Measurements from ENCODE around the gene CFD. TPM values are rescaled to one million over a fixed set of nuclear protein-coding genes. Genes with fewer than 3 reads are reported as not detected.

CFD gene
- total and polyA plus RNA-seq, 10 of the 15 experiments (the other 5 are each of a cell fraction or from before 2014, with no cell fraction given), result 0.05 to 1.1 (median 0.38) TPM; not detected in 4

DNA sequence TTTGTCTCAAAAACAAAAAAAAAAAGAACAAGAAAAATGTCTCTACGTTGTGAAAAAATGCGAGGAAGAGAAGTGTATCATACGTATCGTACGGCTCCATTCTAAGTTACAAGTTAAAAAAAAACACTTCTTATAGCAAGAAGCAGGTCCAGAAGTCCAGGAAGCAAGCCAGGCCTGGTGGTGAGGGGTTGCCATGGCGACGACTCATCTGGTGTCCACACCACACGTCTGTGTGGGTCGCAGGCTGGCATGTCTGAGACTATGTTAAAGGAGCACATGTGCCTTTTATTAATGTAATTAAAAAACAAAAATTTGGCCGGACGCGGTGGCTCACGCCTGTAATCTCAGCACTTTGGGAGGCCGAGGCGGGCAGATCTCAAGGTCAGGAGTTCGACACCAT is 27.6 kb downstream of the CFD start:
- no peak for FAIRE-seq
- in situ Hi-C loops (cut with MboI), result no loop called here
- RAD21 ChIA-PET (ENCODE audit: unreplicated experiment), result no interaction called here
- H3K4me1 ChIP-seq (ENCODE audit: control insufficient read depth, insufficient read depth, low read length), result no peaks in the 10 kb centered on the region
- peaks cover 2% of the 10 kb centered on the region for H3K79me2 ChIP-seq (ENCODE audit: control insufficient read depth, insufficient read depth, low read length)
- H2AFZ ChIP-seq (ENCODE audit: control insufficient read depth, low read depth, low read length), result no peak overlapping the region
- SMC1A ChIA-PET (ENCODE audit: uncharacterized antibody, unreplicated experiment), result no interaction called here
- no peaks in the 10 kb centered on the region for H3K27me3 ChIP-seq (replicated peaks in 1 of 2; ENCODE audit: control insufficient read depth in 2 of 2, insufficient read depth in 2 of 2, low read length in 1 of 2)
- POLR2A ChIA-PET, result no interaction called here
- H4K20me1 ChIP-seq (ENCODE audit: control insufficient read depth, insufficient read depth), result no peaks in the 10 kb centered on the region
- intact Hi-C loops (cut with micrococcal nuclease; ENCODE audit: unreplicated experiment), result no loop called here
- no peak overlapping the region for H3K27ac ChIP-seq (ENCODE audit: control insufficient read depth, insufficient read depth)
- BruUV-seq (replicated peaks), result no TSS peak
- 94% methylated on average over 15 of the region's 16 CpGs for WGBS (ENCODE audit: insufficient coverage, insufficient replicate concordance, low lambda C conversion rate, missing lambda C conversion rate)
- CTCF ChIA-PET, result no interaction called here
- H3K9me3 ChIP-seq (replicated peaks; ENCODE audit: control insufficient read depth, insufficient read depth, low read length), result no peaks in the 10 kb centered on the region
- H3K4me2 ChIP-seq (ENCODE audit: control insufficient read depth, insufficient read depth), result no peak overlapping the region
- peaks cover 0 to 3% of the 10 kb centered on the region in 2 experiments; a peak in 3 of 4 replicates for H3K36me3 ChIP-seq (ENCODE audit: control insufficient read depth in 2 of 2, insufficient read depth in 2 of 2, low read length in 1 of 2)
- no peak for ATAC-seq
- no peak overlapping the region for H3K4me3 ChIP-seq
- DNase-seq (ENCODE audit: low read depth, low spot score), result no peak
- H3K9ac ChIP-seq (ENCODE audit: control insufficient read depth, insufficient read depth, low read length), result no peak overlapping the region
- TF ChIP-seq MYB (IDR thresholded peaks at IDR 0.05; ENCODE audit: borderline replicate concordance, low read depth, low read length), result no peak
- TF ChIP-seq LARP7 (IDR thresholded peaks at IDR 0.05), result no peak
- TF ChIP-seq ZNF207 (IDR thresholded peaks at IDR 0.05; ENCODE audit: borderline replicate concordance), result no peak
- no peak for TF ChIP-seq BHLHE40 (IDR thresholded peaks at IDR 0.05; ENCODE audit: borderline replicate concordance in 1 of 2, low read depth in 2 of 2, low read length in 1 of 2)
- TF ChIP-seq, protein P1, sequence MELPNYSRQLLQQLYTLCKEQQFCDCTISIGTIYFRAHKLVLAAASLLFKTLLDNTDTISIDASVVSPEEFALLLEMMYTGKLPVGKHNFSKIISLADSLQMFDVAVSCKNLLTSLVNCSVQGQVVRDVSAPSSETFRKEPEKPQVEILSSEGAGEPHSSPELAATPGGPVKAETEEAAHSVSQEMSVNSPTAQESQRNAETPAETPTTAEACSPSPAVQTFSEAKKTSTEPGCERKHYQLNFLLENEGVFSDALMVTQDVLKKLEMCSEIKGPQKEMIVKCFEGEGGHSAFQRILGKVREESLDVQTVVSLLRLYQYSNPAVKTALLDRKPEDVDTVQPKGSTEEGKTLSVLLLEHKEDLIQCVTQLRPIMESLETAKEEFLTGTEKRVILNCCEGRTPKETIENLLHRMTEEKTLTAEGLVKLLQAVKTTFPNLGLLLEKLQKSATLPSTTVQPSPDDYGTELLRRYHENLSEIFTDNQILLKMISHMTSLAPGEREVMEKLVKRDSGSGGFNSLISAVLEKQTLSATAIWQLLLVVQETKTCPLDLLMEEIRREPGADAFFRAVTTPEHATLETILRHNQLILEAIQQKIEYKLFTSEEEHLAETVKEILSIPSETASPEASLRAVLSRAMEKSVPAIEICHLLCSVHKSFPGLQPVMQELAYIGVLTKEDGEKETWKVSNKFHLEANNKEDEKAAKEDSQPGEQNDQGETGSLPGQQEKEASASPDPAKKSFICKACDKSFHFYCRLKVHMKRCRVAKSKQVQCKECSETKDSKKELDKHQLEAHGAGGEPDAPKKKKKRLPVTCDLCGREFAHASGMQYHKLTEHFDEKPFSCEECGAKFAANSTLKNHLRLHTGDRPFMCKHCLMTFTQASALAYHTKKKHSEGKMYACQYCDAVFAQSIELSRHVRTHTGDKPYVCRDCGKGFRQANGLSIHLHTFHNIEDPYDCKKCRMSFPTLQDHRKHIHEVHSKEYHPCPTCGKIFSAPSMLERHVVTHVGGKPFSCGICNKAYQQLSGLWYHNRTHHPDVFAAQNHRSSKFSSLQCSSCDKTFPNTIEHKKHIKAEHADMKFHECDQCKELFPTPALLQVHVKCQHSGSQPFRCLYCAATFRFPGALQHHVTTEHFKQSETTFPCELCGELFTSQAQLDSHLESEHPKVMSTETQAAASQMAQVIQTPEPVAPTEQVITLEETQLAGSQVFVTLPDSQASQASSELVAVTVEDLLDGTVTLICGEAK (IDR thresholded peaks at IDR 0.05; ENCODE audit: borderline replicate concordance), result no peak
- no peak for TF ChIP-seq BMI1 (IDR thresholded peaks at IDR 0.05; ENCODE audit: borderline replicate concordance)
- TF ChIP-seq TCF3 (IDR thresholded peaks at IDR 0.05; ENCODE audit: borderline replicate concordance, insufficient read depth, low read depth, low read length), result no peak
- TF ChIP-seq, protein P2, sequence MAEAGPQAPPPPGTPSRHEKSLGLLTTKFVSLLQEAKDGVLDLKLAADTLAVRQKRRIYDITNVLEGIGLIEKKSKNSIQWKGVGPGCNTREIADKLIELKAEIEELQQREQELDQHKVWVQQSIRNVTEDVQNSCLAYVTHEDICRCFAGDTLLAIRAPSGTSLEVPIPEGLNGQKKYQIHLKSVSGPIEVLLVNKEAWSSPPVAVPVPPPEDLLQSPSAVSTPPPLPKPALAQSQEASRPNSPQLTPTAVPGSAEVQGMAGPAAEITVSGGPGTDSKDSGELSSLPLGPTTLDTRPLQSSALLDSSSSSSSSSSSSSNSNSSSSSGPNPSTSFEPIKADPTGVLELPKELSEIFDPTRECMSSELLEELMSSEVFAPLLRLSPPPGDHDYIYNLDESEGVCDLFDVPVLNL (IDR thresholded peaks at IDR 0.05; ENCODE audit: low read depth, low read length), result no peak
- TF ChIP-seq SUZ12 (IDR thresholded peaks at IDR 0.05; ENCODE audit: unreplicated experiment), result no peak
- no peak for TF ChIP-seq ELK1 (IDR thresholded peaks at IDR 0.05; ENCODE audit: low read depth, low read length)
- TF ChIP-seq ESRRA (IDR thresholded peaks at IDR 0.05; ENCODE audit: low read length), result no peak
- no peak for TF ChIP-seq ASH2L (IDR thresholded peaks at IDR 0.05; ENCODE audit: borderline replicate concordance, low read depth)
- TF ChIP-seq, protein P3, sequence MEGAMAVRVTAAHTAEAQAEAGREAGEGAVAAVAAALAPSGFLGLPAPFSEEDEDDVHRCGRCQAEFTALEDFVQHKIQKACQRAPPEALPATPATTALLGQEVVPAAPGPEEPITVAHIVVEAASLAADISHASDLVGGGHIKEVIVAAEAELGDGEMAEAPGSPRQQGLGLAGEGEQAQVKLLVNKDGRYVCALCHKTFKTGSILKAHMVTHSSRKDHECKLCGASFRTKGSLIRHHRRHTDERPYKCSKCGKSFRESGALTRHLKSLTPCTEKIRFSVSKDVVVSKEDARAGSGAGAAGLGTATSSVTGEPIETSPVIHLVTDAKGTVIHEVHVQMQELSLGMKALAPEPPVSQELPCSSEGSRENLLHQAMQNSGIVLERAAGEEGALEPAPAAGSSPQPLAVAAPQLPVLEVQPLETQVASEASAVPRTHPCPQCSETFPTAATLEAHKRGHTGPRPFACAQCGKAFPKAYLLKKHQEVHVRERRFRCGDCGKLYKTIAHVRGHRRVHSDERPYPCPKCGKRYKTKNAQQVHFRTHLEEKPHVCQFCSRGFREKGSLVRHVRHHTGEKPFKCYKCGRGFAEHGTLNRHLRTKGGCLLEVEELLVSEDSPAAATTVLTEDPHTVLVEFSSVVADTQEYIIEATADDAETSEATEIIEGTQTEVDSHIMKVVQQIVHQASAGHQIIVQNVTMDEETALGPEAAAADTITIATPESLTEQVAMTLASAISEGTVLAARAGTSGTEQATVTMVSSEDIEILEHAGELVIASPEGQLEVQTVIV (IDR thresholded peaks at IDR 0.05; ENCODE audit: borderline replicate concordance, partially characterized antibody), result no peak
- TF ChIP-seq FOXK2 (IDR thresholded peaks at IDR 0.05), result no peak
